HepG2 (cell line): ENCODE results near the gene PSPH. TPM values are rescaled to one million over a fixed set of nuclear protein-coding genes. Genes with fewer than 3 reads are reported as not detected.

Experiments
- CBX1 ChIP-seq: IDR thresholded peaks from one replicate; pipeline ENCODE4 v1.6.1; 2016; ENCODE audit warnings: antibody characterized with exemption, low read depth
- FOXC1 ChIP-seq: sonication (generic); formaldehyde crosslinking; IDR thresholded peaks from 2 replicates; pipeline ENCODE4 v1.8.0; 2022; ENCODE audit warnings: mild to moderate bottlenecking, missing genetic modification reagents, borderline replicate concordance
- FOXJ3 ChIP-seq: sonication (generic); formaldehyde crosslinking; IDR thresholded peaks from 2 replicates; pipeline ENCODE4 v1.4.0; 2020; ENCODE audit warnings: missing genetic modification reagents, mild to moderate bottlenecking, borderline replicate concordance
- HHEX ChIP-seq: IDR thresholded peaks from 2 replicates; pipeline ENCODE4 v1.6.1; 2016; ENCODE audit warnings: control low read depth
- KAT2B ChIP-seq: fragments of 150-350 bp; IDR thresholded peaks from 2 replicates; pipeline ENCODE4 v1.6.1; 2014; ENCODE audit warnings: low read depth, low read length, borderline replicate concordance
- NFIB ChIP-seq: sonication (generic); formaldehyde crosslinking; IDR thresholded peaks from 2 replicates; pipeline ENCODE4 v1.9.0; 2021; ENCODE audit warnings: missing genetic modification reagents, mild to moderate bottlenecking, borderline replicate concordance
- NR2F6 ChIP-seq, 2 experiments: IDR thresholded peaks; 2 replicates each; pipeline ENCODE4 v1.6.1; 2016; ENCODE audit warnings: antibody characterized with exemption in 1 of 2, mild to moderate bottlenecking in 1 of 2
- SUZ12 ChIP-seq: fragments of 150-350 bp; IDR thresholded peaks from 2 replicates; pipeline ENCODE4 v1.6.1; 2014; ENCODE audit warnings: low read depth, low read length
- polyA plus RNA-seq, 8 experiments: library from polyadenylated mRNA; depleted of rRNA in 3 of 8; stranded (reverse) in 7 of 8; unstranded in 1 of 8; fragments of >200 nt; fragmentation: Illumina TruSeq in 4 of 8; extraction: Trizol in 4 of 8; gene quantifications; 2 replicates each; pipeline versions ENCODE4 v1.2.1 to v1.2.3, GENCODE V29; 2011 to 2016; ENCODE audit warnings: low read depth in 4 of 8, missing spikeins in 1 of 8, mixed read lengths in 1 of 8; ENCODE audit not compliant: insufficient read depth in 1 of 8
- total RNA-seq, 5 experiments: library from RNA; depleted of rRNA; stranded (reverse); fragments of >200 nt; fragmentation: Illumina TruSeq; extraction: Trizol; gene quantifications; 2 replicates each; pipeline ENCODE4 v1.2.3, GENCODE V29; 2016; ENCODE audit warnings: low read depth in 1 of 5
- TF ChIP-seq, protein P1 (sequence below): sonication (generic); formaldehyde crosslinking; IDR thresholded peaks from 2 replicates; pipeline ENCODE4 v1.5.1; 2020; ENCODE audit warnings: mild to moderate bottlenecking, missing genetic modification reagents
- TF ChIP-seq, protein P2 (sequence below): sonication (generic); formaldehyde crosslinking; IDR thresholded peaks from 2 replicates; pipeline ENCODE4 v1.5.0; 2020; ENCODE audit warnings: mild to moderate bottlenecking, missing genetic modification reagents, borderline replicate concordance
- TF ChIP-seq, protein P3 (sequence below): sonication (generic); formaldehyde crosslinking; IDR thresholded peaks from 2 replicates; pipeline ENCODE4 v1.5.1; 2020; ENCODE audit warnings: mild to moderate bottlenecking, missing genetic modification reagents, moderate library complexity
- TF ChIP-seq, protein P4 (sequence below): sonication (generic); formaldehyde crosslinking; IDR thresholded peaks from 2 replicates; pipeline ENCODE4 v1.4.0; 2020; ENCODE audit warnings: missing genetic modification reagents
- TF ChIP-seq, protein P5 (sequence below): IDR thresholded peaks from 2 replicates; pipeline ENCODE4 v1.6.1; 2016; ENCODE audit warnings: low read depth, missing genetic modification reagents, missing compliant biosample characterization
- TF ChIP-seq, protein P6 (sequence below): sonication (generic); formaldehyde crosslinking; IDR thresholded peaks from 2 replicates; pipeline ENCODE4 v1.4.0; 2020; ENCODE audit warnings: missing genetic modification reagents

The PSPH gene
- total and polyA plus RNA-seq, 2 of the 13 experiments (the other 11 are each of a cell fraction or from before 2014, with no cell fraction given): 85.5 to 124 TPM

DNA sequence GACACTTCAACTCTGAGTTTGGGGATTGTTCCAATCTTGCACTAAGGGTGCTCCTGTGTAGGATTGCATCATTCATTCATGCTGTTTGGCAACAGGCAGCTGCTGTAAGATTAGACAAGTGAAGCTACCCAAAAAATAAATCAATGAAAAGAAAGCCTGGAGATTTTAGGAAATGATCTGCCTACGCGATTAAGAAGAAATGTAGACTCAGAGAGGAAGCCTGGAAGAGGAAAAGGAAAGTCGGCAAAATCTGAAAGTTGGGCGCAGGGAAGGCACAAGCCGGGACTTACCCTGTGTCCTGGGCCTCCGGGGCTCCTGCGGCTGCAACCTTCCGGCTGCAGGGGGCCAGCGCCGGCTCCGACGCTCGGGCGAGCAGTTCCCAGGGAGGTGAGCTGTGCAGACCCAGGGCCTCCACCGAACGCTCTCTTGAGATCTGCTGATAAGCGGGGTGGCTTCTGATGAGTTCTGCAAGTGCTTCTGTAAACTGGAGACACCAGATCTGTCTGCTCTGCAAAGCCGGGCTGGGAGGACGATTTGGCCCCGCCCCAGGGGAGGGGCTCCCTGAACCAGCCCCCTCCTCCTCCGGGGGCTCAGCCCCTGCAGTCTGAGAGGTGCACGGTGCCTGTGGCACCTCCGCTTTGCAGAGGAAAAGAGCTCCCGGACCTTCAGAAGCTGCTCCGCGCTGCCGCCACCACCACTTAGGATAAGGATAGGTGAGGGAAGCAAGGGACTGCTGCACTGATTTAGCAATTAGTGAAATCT lies 17.4 kb downstream of the PSPH start (continued):
- TF ChIP-seq, protein P1, sequence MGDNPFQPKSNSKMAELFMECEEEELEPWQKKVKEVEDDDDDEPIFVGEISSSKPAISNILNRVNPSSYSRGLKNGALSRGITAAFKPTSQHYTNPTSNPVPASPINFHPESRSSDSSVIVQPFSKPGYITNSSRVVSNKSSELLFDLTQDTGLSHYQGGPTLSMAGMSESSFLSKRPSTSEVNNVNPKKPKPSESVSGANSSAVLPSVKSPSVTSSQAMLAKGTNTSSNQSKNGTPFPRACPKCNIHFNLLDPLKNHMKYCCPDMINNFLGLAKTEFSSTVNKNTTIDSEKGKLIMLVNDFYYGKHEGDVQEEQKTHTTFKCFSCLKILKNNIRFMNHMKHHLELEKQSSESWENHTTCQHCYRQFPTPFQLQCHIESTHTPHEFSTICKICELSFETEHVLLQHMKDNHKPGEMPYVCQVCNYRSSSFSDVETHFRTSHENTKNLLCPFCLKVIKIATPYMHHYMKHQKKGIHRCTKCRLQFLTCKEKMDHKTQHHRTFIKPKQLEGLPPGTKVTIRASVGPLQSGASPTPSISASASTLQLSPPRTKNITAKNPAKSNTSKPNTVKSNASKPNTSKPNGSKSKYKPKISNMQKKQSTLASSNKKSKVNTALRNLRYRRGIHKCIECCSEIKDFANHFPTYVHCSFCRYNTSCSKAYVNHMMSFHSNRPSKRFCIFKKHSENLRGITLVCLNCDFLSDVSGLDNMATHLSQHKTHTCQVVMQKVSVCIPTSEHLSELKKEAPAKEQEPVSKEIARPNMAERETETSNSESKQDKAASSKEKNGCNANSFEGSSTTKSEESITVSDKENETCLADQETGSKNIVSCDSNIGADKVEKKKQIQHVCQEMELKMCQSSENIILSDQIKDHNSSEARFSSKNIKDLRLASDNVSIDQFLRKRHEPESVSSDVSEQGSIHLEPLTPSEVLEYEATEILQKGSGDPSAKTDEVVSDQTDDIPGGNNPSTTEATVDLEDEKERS: no peak
- TF ChIP-seq NFIB: no peak
- TF ChIP-seq NR2F6 (IDR thresholded peaks at IDR 0.05): 0 out of 2 replicates have a peak, but pooled peaks have one; percentile 6
- TF ChIP-seq NR2F6 (CRISPR knock-in tag; IDR thresholded peaks at IDR 0.05): peak; percentile 15; the same call in 1 of the 2 replicates
- TF ChIP-seq, protein P2, sequence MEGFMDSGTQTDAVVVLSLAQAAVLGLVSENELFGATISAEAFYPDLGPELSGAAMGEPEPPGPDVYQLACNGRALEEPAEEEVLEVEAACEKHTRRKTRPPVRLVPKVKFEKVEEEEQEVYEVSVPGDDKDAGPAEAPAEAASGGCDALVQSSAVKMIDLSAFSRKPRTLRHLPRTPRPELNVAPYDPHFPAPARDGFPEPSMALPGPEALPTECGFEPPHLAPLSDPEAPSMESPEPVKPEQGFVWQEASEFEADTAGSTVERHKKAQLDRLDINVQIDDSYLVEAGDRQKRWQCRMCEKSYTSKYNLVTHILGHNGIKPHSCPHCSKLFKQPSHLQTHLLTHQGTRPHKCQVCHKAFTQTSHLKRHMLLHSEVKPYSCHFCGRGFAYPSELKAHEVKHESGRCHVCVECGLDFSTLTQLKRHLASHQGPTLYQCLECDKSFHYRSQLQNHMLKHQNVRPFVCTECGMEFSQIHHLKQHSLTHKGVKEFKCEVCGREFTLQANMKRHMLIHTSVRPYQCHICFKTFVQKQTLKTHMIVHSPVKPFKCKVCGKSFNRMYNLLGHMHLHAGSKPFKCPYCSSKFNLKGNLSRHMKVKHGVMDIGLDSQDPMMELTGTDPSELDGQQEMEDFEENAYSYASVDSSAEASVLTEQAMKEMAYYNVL (CRISPR knock-in tag): 0 out of 2 replicates have a peak, but pooled peaks have one; percentile 74
- TF ChIP-seq, protein P3, sequence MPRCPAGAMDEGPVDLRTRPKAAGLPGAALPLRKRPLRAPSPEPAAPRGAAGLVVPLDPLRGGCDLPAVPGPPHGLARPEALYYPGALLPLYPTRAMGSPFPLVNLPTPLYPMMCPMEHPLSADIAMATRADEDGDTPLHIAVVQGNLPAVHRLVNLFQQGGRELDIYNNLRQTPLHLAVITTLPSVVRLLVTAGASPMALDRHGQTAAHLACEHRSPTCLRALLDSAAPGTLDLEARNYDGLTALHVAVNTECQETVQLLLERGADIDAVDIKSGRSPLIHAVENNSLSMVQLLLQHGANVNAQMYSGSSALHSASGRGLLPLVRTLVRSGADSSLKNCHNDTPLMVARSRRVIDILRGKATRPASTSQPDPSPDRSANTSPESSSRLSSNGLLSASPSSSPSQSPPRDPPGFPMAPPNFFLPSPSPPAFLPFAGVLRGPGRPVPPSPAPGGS (CRISPR knock-in tag): peak; percentile 29; the same call in 1 of the 2 replicates
- TF ChIP-seq KAT2B: no peak
- TF ChIP-seq, protein P4, sequence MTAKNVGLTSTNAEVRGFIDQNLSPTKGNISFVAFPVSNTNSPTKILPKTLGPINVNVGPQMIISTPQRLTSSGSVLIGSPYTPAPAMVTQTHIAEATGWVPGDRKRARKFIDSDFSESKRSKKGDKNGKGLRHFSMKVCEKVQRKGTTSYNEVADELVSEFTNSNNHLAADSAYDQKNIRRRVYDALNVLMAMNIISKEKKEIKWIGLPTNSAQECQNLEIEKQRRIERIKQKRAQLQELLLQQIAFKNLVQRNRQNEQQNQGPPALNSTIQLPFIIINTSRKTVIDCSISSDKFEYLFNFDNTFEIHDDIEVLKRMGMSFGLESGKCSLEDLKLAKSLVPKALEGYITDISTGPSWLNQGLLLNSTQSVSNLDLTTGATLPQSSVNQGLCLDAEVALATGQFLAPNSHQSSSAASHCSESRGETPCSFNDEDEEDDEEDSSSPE (CRISPR knock-in tag): no peak
- no peak for TF ChIP-seq HHEX
- TF ChIP-seq, protein P5, sequence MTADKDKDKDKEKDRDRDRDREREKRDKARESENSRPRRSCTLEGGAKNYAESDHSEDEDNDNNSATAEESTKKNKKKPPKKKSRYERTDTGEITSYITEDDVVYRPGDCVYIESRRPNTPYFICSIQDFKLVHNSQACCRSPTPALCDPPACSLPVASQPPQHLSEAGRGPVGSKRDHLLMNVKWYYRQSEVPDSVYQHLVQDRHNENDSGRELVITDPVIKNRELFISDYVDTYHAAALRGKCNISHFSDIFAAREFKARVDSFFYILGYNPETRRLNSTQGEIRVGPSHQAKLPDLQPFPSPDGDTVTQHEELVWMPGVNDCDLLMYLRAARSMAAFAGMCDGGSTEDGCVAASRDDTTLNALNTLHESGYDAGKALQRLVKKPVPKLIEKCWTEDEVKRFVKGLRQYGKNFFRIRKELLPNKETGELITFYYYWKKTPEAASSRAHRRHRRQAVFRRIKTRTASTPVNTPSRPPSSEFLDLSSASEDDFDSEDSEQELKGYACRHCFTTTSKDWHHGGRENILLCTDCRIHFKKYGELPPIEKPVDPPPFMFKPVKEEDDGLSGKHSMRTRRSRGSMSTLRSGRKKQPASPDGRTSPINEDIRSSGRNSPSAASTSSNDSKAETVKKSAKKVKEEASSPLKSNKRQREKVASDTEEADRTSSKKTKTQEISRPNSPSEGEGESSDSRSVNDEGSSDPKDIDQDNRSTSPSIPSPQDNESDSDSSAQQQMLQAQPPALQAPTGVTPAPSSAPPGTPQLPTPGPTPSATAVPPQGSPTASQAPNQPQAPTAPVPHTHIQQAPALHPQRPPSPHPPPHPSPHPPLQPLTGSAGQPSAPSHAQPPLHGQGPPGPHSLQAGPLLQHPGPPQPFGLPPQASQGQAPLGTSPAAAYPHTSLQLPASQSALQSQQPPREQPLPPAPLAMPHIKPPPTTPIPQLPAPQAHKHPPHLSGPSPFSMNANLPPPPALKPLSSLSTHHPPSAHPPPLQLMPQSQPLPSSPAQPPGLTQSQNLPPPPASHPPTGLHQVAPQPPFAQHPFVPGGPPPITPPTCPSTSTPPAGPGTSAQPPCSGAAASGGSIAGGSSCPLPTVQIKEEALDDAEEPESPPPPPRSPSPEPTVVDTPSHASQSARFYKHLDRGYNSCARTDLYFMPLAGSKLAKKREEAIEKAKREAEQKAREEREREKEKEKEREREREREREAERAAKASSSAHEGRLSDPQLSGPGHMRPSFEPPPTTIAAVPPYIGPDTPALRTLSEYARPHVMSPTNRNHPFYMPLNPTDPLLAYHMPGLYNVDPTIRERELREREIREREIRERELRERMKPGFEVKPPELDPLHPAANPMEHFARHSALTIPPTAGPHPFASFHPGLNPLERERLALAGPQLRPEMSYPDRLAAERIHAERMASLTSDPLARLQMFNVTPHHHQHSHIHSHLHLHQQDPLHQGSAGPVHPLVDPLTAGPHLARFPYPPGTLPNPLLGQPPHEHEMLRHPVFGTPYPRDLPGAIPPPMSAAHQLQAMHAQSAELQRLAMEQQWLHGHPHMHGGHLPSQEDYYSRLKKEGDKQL (CRISPR knock-in tag): no peak
- peak; percentile 66; the same call in 1 of the 2 replicates for TF ChIP-seq FOXC1 (CRISPR knock-in tag)
- no peak for TF ChIP-seq SUZ12
- TF ChIP-seq CBX1: no peak
- TF ChIP-seq, protein P6, sequence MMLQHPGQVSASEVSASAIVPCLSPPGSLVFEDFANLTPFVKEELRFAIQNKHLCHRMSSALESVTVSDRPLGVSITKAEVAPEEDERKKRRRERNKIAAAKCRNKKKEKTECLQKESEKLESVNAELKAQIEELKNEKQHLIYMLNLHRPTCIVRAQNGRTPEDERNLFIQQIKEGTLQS: peak; percentile 83
- TF ChIP-seq FOXJ3: no peak
